Measurements from ENCODE around the gene CCDC181. TPM values are rescaled to one million over a fixed set of nuclear protein-coding genes. Genes with fewer than 3 reads are reported as not detected.
A peak's percentile ranks its signal among the peaks of the same experiment; 100 is the strongest.

CCDC181 gene
- total and polyA plus RNA-seq, 2 donors (not counting 3 experiments of a cell fraction or from before 2014, with no cell fraction given) = 0.18 to 0.22 TPM

GRCh38 chr1:169468982-169469381 lies 41.7 kb upstream of the CCDC181 start:
- Histone ChIP-seq H3K9ac (replicated peaks; ENCODE audit: extremely low read depth, insufficient read depth, low read length) (no peak overlapping the region), H4K20me1 (replicated peaks; ENCODE audit: control insufficient read depth, extremely low read depth, insufficient read depth, low read length) (no peaks in the 10 kb centered on the region), H3K27ac (ENCODE audit: insufficient read depth, low read depth, low read length) (no peak overlapping the region), H3K4me2 (ENCODE audit: insufficient read depth, low read length) (no peak overlapping the region), H3K79me2 (ENCODE audit: control insufficient read depth, insufficient read depth, low read length) (no peaks in the 10 kb centered on the region), H3K4me3 (replicated peaks in 1 of 3; ENCODE audit: insufficient read depth in 1 of 3, low read depth in 1 of 3, low read length in 3 of 3) (no peak overlapping the region), H3K36me3 (ENCODE audit: control insufficient read depth in 2 of 2, extremely low read depth in 1 of 2, insufficient read depth in 2 of 2, low read length in 2 of 2) (peaks cover 0 to 2% of the 10 kb centered on the region in 2 experiments), H3K27me3 (ENCODE audit: control insufficient read depth in 2 of 2, insufficient read depth in 2 of 2, low read length in 2 of 2) (no peaks in the 10 kb centered on the region), H3K4me1 (ENCODE audit: control insufficient read depth, extremely low read depth, insufficient read depth, low read length) (no peaks in the 10 kb centered on the region), H2AFZ (ENCODE audit: low read depth, low read length) (no peak overlapping the region), H3K9me1 (replicated peaks; ENCODE audit: control insufficient read depth, extremely low read depth, insufficient read depth, low read length) (no peaks in the 10 kb centered on the region), H3K9me3 (replicated peaks; ENCODE audit: control insufficient read depth, insufficient read depth, low read length) (no peaks in the 10 kb centered on the region)
- dilution Hi-C loops (cut with MboI; ENCODE audit: extremely low pct_ligation_motif_present, low sequenced_read_pairs) = no loop called here
- ChIA-PET POLR2A (no interaction called here), CTCF (interaction anchor here (1.1 to 3.5 kb wide), 2 partner anchors 77 to 865 kb away, joined by 4 to 23 read pairs; no protein-coding TSS in a partner anchor)
- FAIRE-seq (no peak), DNase-seq (ENCODE audit: low read depth, low spot score) (no peak)
- BruUV-seq (replicated peaks) = no TSS peak
- TF ChIP-seq POLR2A (IDR thresholded peaks at IDR 0.05; ENCODE audit: low read depth, low read length) = no peak
- TF ChIP-seq GATA2 (IDR thresholded peaks at IDR 0.05; ENCODE audit: insufficient read depth, insufficient read length, low read depth, low read length) = no peak
- TF ChIP-seq MAX (IDR thresholded peaks at IDR 0.05; ENCODE audit: insufficient read depth, insufficient read length) = no peak
- TF ChIP-seq MYC (IDR thresholded peaks at IDR 0.05; ENCODE audit: low read depth, low read length) = no peak
- TF ChIP-seq FOS (IDR thresholded peaks at IDR 0.05; ENCODE audit: borderline replicate concordance, insufficient read depth, low read length) = peak; percentile 13
- TF ChIP-seq CTCF (IDR thresholded peaks at IDR 0.05; ENCODE audit: extremely low read depth in 1 of 2, insufficient read depth in 1 of 2, low read depth in 1 of 2, low read length in 2 of 2) = no peak
- no peak for TF ChIP-seq POLR2AphosphoS5 (IDR thresholded peaks at IDR 0.05; ENCODE audit: insufficient read depth, low read depth, low read length)
- peak; percentile 37 for TF ChIP-seq JUN (IDR thresholded peaks at IDR 0.05; ENCODE audit: borderline replicate concordance, insufficient read depth, insufficient read length, low read depth)
- no peak for TF ChIP-seq EZH2 (IDR thresholded peaks at IDR 0.05; ENCODE audit: borderline replicate concordance, low read depth, low read length, severe bottlenecking)
- intact Hi-C loops (cut with micrococcal nuclease) = loop anchor here (5.0 kb wide), 1 partner anchor 243 kb away; the partner anchor contains the start of gene SELL

All from endothelial cell of umbilical vein (primary cell).